Type B pancreatic cell (in vitro differentiated cells): Measurements from ENCODE around the gene KRT9. TPM values are rescaled to one million over a fixed set of nuclear protein-coding genes. Genes with fewer than 3 reads are reported as not detected.

Source experiments
- DNase-seq: peaks from one replicate; pipeline ENCODE4 v3.0.0; 2021; ENCODE audit warnings: mixed read lengths; ENCODE audit not compliant: unreplicated experiment; ENCODE audit errors: extremely low spot score
- H3K27ac Mint-ChIP-seq: 2 replicates; pipeline ENCODE4 v1.8.0; 2021; ENCODE audit warnings: mild to moderate bottlenecking, mixed read lengths
- H3K27me3 Mint-ChIP-seq: 2 replicates; pipeline ENCODE4 v1.8.0; 2021; ENCODE audit warnings: mixed read lengths
- H3K36me3 Mint-ChIP-seq: 2 replicates; pipeline ENCODE4 v1.8.0; 2021; ENCODE audit warnings: mixed read lengths
- H3K4me1 Mint-ChIP-seq: one replicate; pipeline ENCODE4 v1.8.0; 2021; ENCODE audit warnings: mixed read lengths; ENCODE audit not compliant: unreplicated experiment
- H3K4me3 Mint-ChIP-seq: 2 replicates; pipeline ENCODE4 v1.8.0; 2021; ENCODE audit warnings: mild to moderate bottlenecking, mixed read lengths
- H3K9me3 Mint-ChIP-seq: 2 replicates; pipeline ENCODE4 v1.8.0; 2021; ENCODE audit warnings: mixed read lengths
- CTCF ChIP-seq: fragments of 200-600 bp; sonication (generic); conservative IDR thresholded peaks from 2 replicates; pipeline ENCODE4 v1.5.0; 2021; ENCODE audit warnings: antibody characterized with exemption, mild to moderate bottlenecking
- total RNA-seq: library from RNA; stranded (reverse); gene quantifications from 2 replicates; pipeline ENCODE4 v1.2.1, GENCODE V29; 2021; ENCODE audit warnings: low replicate concordance

Gene KRT9
- total RNA-seq, 1 donor from 2014 or later, result 0.85 TPM

GRCh38 chr17:41600318-41600717, 28.5 kb upstream of the KRT9 start:
- TF ChIP-seq CTCF, result no peak
- H3K27me3 Mint-ChIP-seq, result no peaks in the 10 kb centered on the region
- DNase-seq, result no peak
- no peaks in the 10 kb centered on the region for H3K9me3 Mint-ChIP-seq
- no peaks in the 10 kb centered on the region for H3K36me3 Mint-ChIP-seq
- H3K27ac Mint-ChIP-seq, result no peak overlapping the region
- no peak overlapping the region for H3K4me3 Mint-ChIP-seq
- H3K4me1 Mint-ChIP-seq, result peaks cover 3% of the 10 kb centered on the region

- H3K9me3 Mint-ChIP-seq, result no peaks in the 10 kb centered on the region
- no peak overlapping the region for H3K4me3 Mint-ChIP-seq
- no peaks in the 10 kb centered on the region for H3K36me3 Mint-ChIP-seq
- no peak for DNase-seq
- H3K4me1 Mint-ChIP-seq, result peaks cover 3% of the 10 kb centered on the region
- TF ChIP-seq CTCF, result no peak
- no peak overlapping the region for H3K27ac Mint-ChIP-seq
- no peaks in the 10 kb centered on the region for H3K27me3 Mint-ChIP-seq
Measured at GRCh38 chr17:41599680-41600079, 27.8 kb upstream of the KRT9 start.

- no peak for DNase-seq
- no peak for TF ChIP-seq CTCF
- Mint-ChIP-seq H3K9me3 (no peaks in the 10 kb centered on the region), H3K27me3 (peaks cover 2% of the 10 kb centered on the region), H3K4me1 (no peaks in the 10 kb centered on the region), H3K4me3 (no peak overlapping the region), H3K36me3 (no peaks in the 10 kb centered on the region), H3K27ac (no peak overlapping the region)
Measured at GRCh38 chr17:41595585-41595984, 23.7 kb upstream of the KRT9 start.

- no peak for TF ChIP-seq CTCF
- Mint-ChIP-seq H3K4me1 (no peaks in the 10 kb centered on the region), H3K36me3 (no peaks in the 10 kb centered on the region), H3K27me3 (peaks cover 2% of the 10 kb centered on the region), H3K27ac (no peak overlapping the region), H3K9me3 (no peaks in the 10 kb centered on the region), H3K4me3 (no peak overlapping the region)
- DNase-seq, result no peak
Measured at GRCh38 chr17:41594363-41594915, 22.6 kb upstream of the KRT9 start.

- TF ChIP-seq CTCF, result no peak
- Mint-ChIP-seq H3K36me3 (no peaks in the 10 kb centered on the region), H3K4me3 (no peak overlapping the region), H3K27me3 (peaks cover 2% of the 10 kb centered on the region), H3K27ac (no peak overlapping the region), H3K4me1 (no peaks in the 10 kb centered on the region), H3K9me3 (no peaks in the 10 kb centered on the region)
- no peak for DNase-seq
Measured at GRCh38 chr17:41593306-41593981, 21.6 kb upstream of the KRT9 start.
